ENCODE measurements around the gene PBX1. TPM values are rescaled to one million over a fixed set of nuclear protein-coding genes. Genes with fewer than 3 reads are reported as not detected.
A peak's percentile ranks its signal among the peaks of the same experiment; 100 is the strongest.

The PBX1 gene
- polyA plus RNA-seq, 1 donor (not counting 4 experiments of a cell fraction or from before 2014, with no cell fraction given), result 2.2 TPM

DNA sequence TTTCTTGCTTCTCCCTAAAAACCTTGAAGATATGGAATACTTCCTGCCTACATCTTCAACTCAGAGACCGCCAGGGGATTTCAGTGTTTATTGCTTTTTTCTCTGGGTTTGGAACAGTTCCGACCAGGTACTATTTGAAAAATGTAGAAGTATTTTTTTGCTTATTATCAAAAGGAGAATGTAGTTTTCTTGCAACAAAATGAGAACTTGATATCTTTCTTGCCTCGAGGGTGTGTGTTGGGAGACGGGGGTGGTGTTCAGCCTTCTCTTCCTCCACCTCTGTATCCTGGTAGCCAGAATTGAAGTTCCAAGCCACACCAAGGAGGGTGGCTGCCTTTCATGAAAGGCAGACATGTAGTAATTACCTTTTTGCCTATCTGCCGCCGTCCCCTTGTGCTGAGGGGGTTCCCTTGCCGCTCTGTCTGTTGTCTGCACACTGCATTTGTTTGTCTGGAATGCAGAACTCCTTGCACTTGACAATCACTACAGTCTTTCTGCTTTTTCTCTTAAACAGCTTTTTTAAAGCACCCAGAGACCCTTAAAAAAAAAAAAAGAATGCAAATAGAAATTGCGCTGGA lies 212.1 kb downstream of the PBX1 start:
- H2AFZ ChIP-seq (ENCODE audit: control insufficient read depth, low read length), result peak overlapping the region; percentile 86
- FAIRE-seq, result peak; percentile 17
- DNase-seq (ENCODE audit: low read depth, low spot score), result no peak

DNA sequence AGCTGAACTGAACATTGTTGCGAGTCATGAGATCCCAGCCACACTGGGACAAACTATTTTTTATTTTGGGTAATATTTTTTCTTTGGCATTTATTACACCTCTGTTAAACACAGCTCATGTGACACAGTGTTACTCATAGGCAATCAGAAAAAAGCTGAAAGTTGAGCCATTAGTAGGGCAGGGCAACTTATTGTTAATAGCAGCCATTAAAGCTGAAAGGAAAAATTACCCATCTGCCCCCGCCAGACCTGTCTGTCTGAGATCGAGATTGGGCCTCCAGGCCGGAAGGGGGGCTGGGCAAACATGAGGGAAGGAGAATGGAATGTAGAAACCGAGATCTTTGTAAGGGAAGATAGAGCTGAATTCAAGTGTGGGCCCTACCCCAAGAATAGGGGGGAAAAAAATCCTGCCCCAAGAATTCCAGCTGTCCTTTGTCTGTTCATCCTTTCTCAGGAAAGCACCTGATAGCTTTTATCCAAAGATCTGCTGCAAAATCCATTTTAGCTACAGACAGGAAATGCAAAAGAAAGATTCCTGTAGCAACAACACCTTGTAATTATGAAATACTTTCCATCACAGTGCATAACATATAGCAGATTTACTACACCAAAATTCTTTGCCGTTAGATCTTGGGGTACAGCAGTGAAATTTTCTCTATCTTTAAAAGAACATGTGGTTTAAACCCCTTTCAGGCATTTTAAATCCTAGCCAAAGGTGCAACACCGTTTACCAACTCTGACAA lies 212.8 kb downstream of the PBX1 start:
- TF ChIP-seq CTCF (optimal IDR thresholded peaks at IDR 0.05 in 1 of 3, IDR thresholded peaks at IDR 0.05 in 1 of 3, conservative IDR thresholded peaks at IDR 0.05 in 1 of 3; ENCODE audit: extremely low read depth in 1 of 3, insufficient read depth in 2 of 3, low read length in 3 of 3) (no peak), EZH2 (IDR thresholded peaks at IDR 0.05; ENCODE audit: low read length) (no peak)
- H3K9ac ChIP-seq (ENCODE audit: control insufficient read depth, extremely low read depth, insufficient read depth, low read length), result peak overlapping the region; percentile 55
- H3K4me3 ChIP-seq (ENCODE audit: control insufficient read depth in 2 of 3, extremely low read depth in 1 of 3, insufficient read depth in 2 of 3, low read depth in 1 of 3, low read length in 3 of 3), result no peak overlapping the region
- dilution Hi-C loops (cut with MboI; ENCODE audit: extremely low pct_ligation_motif_present, low sequenced_read_pairs), result no loop called here
- H4K20me1 ChIP-seq (ENCODE audit: control insufficient read depth, extremely low read depth, insufficient read depth, low read length), result no peaks in the 10 kb centered on the region
- peak overlapping the region; percentile 86 for H2AFZ ChIP-seq (ENCODE audit: control insufficient read depth, low read length)
- H3K79me2 ChIP-seq (ENCODE audit: control insufficient read depth, insufficient read depth, low read length), result no peaks in the 10 kb centered on the region
- peaks cover 31% of the 10 kb centered on the region for H3K4me1 ChIP-seq (ENCODE audit: control insufficient read depth, extremely low read depth, insufficient read depth, low read length)
- H3K9me3 ChIP-seq (ENCODE audit: control insufficient read depth, low read depth, low read length), result no peaks in the 10 kb centered on the region
- no peak for FAIRE-seq
- no peaks in the 10 kb centered on the region for H3K9me1 ChIP-seq (ENCODE audit: control insufficient read depth, extremely low read depth, insufficient read depth, low read length)
- H3K36me3 ChIP-seq (ENCODE audit: control insufficient read depth in 2 of 2, extremely low read depth in 1 of 2, insufficient read depth in 2 of 2, low read length in 2 of 2), result no peaks in the 10 kb centered on the region
- DNase-seq (ENCODE audit: low read depth, low spot score), result peak; percentile 60
- H3K27ac ChIP-seq (ENCODE audit: control insufficient read depth, insufficient read depth, low read length), result peak overlapping the region; percentile 91
- H3K27me3 ChIP-seq (ENCODE audit: control insufficient read depth, extremely low read depth, insufficient read depth, low read length), result no peaks in the 10 kb centered on the region
- peak overlapping the region; percentile 42 for H3K4me2 ChIP-seq (ENCODE audit: control insufficient read depth, extremely low read depth, insufficient read depth, low read depth, low read length)

More for the DNA sequence above, 212.1 kb downstream of the PBX1 start:
- Histone ChIP-seq H3K27ac (ENCODE audit: control insufficient read depth, insufficient read depth, low read length) (peak overlapping the region; percentile 91), H3K27me3 (ENCODE audit: control insufficient read depth, extremely low read depth, insufficient read depth, low read length) (no peaks in the 10 kb centered on the region), H4K20me1 (ENCODE audit: control insufficient read depth, extremely low read depth, insufficient read depth, low read length) (no peaks in the 10 kb centered on the region), H3K9me1 (ENCODE audit: control insufficient read depth, extremely low read depth, insufficient read depth, low read length) (no peaks in the 10 kb centered on the region), H3K9ac (ENCODE audit: control insufficient read depth, extremely low read depth, insufficient read depth, low read length) (peak overlapping the region; percentile 55), H3K9me3 (ENCODE audit: control insufficient read depth, low read depth, low read length) (no peaks in the 10 kb centered on the region), H3K4me3 (ENCODE audit: control insufficient read depth in 2 of 3, extremely low read depth in 1 of 3, insufficient read depth in 2 of 3, low read depth in 1 of 3, low read length in 3 of 3) (no peak overlapping the region), H3K79me2 (ENCODE audit: control insufficient read depth, insufficient read depth, low read length) (no peaks in the 10 kb centered on the region), H3K36me3 (ENCODE audit: control insufficient read depth in 2 of 2, extremely low read depth in 1 of 2, insufficient read depth in 2 of 2, low read length in 2 of 2) (no peaks in the 10 kb centered on the region), H3K4me1 (ENCODE audit: control insufficient read depth, extremely low read depth, insufficient read depth, low read length) (peaks cover 34% of the 10 kb centered on the region), H3K4me2 (ENCODE audit: control insufficient read depth, extremely low read depth, insufficient read depth, low read depth, low read length) (peak overlapping the region; percentile 42)
- no peak for TF ChIP-seq EZH2 (IDR thresholded peaks at IDR 0.05; ENCODE audit: low read length)
- TF ChIP-seq CTCF (optimal IDR thresholded peaks at IDR 0.05 in 1 of 3, IDR thresholded peaks at IDR 0.05 in 1 of 3, conservative IDR thresholded peaks at IDR 0.05 in 1 of 3; ENCODE audit: extremely low read depth in 1 of 3, insufficient read depth in 2 of 3, low read length in 3 of 3), result no peak
- dilution Hi-C loops (cut with MboI; ENCODE audit: extremely low pct_ligation_motif_present, low sequenced_read_pairs), result no loop called here
